Activated naive CD4-positive, alpha-beta T cell treated with anti-CD3 and anti-CD28 coated beads, Interleukin-2, amount 10 ng/mL, durations not matched to agents 7 days and 5 days (primary cell): Measurements from ENCODE around the gene KLHL21.
"Not testable (repeated sequence)": the region's sequence is repeated elsewhere in the genome, so short reads cannot be mapped to it uniquely, and the experiment has no call there.

Experiments
- CTCF ChIA-PET: fragments of 350-600 bp; sonication (Branson Sonifier 250); formaldehyde crosslinking; loops from one replicate; lab custom pipeline; 2021; ENCODE audit warnings: antibody characterized with exemption; lab: Charles Lee
- DNase-seq: peaks from one replicate; pipeline ENCODE4 v3.0.0-alpha.2; 2020
- H3K27ac Mint-ChIP-seq: one replicate; pipeline ENCODE4 v1.8.0; 2021; ENCODE audit warnings: mild to moderate bottlenecking, moderate library complexity, mixed read lengths
- H3K27me3 Mint-ChIP-seq: one replicate; pipeline ENCODE4 v1.8.0; 2021; ENCODE audit warnings: mild to moderate bottlenecking, mixed read lengths
- H3K36me3 Mint-ChIP-seq: one replicate; pipeline ENCODE4 v1.8.0; 2021; ENCODE audit warnings: mixed read lengths
- H3K4me1 Mint-ChIP-seq: one replicate; pipeline ENCODE4 v1.8.0; 2021; ENCODE audit warnings: mixed read lengths
- H3K4me3 Mint-ChIP-seq: one replicate; pipeline ENCODE4 v1.8.0; 2021; ENCODE audit warnings: mild to moderate bottlenecking, moderate library complexity, mixed read lengths
- H3K9me3 Mint-ChIP-seq: one replicate; pipeline ENCODE4 v1.8.0; 2021; ENCODE audit warnings: mixed read lengths

Gene KLHL21

DNA sequence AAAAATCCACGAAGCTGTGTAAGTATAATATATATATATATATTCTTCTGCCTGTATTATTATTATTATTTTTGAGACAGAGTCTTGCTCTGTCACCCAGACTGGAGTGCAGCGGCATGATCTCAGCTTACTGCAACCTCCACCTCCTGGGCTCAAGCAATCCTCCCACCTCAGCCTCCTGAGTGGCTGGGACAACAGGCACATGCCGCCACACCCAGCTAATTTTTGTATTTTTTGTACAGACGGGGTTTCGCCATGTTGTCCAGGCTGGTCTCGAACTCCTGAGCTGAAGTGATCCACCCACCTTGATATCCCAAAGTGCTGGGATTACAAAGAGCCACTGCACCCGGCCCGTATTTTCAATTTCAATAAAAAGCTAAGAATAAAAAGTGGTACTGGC, 2.7 kb downstream of the KLHL21 start:
- H3K27me3 Mint-ChIP-seq, DNase-seq, H3K9me3 Mint-ChIP-seq: not testable (repeated sequence)
- H3K27ac Mint-ChIP-seq: peak overlapping the region; percentile 96
- peak overlapping the region; percentile 85 for H3K4me3 Mint-ChIP-seq
- peaks cover 30% of the 10 kb centered on the region for H3K36me3 Mint-ChIP-seq
- H3K4me1 Mint-ChIP-seq: peaks cover 53% of the 10 kb centered on the region
- CTCF ChIA-PET: interaction anchor here (0.8 to 1.8 kb wide), 5 partner anchors 16 to 47 kb away, joined by 3 to 8 read pairs (median 5); partner anchors contain the start of genes NOL9 and TAS1R1

DNA sequence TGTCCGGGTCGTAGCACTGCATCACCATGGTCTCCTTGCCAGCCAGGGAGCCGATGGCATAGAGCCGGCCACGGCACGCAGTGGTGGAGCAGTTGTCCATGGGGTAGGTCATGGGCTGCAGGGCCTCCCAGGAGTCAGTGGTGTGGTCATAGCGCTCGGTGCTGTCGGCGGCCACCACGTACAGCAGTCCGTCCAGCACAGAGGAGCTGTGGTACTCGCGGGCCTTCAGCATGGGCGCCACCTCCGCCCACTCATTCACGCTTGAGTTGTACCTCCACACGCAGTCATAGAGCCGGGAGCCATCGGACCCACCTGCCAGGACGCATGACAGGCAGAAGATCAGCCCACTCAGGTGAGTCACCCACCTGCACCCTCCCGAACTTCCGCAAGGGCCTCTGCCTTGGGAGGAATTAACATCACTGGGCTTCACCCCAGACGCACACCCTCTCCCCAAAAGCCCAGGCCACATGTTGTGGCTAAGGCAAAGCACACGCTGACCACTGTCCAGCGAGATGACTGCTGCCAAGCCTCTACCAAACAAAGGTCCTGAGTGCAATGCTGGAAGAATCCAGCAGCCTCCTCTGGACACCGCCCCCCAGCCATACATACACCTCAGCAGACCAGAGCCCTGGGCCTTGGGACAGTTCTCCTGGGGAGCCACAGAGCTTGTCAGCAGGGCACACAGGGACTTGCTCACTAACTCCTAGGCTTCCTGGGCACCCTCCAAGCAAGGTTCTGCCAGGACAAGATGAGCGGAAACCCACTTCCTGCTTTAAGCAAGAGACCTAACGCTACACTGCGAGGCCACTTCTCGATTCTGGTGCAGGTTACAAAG, 3.3 kb downstream of the KLHL21 start:
- H3K36me3 Mint-ChIP-seq: peaks cover 31% of the 10 kb centered on the region
- DNase-seq: peak; percentile 71
- peaks cover 47% of the 10 kb centered on the region for H3K4me1 Mint-ChIP-seq
- peak overlapping the region; percentile 96 for H3K27ac Mint-ChIP-seq
- no peaks in the 10 kb centered on the region for H3K27me3 Mint-ChIP-seq
- H3K4me3 Mint-ChIP-seq: peak overlapping the region; percentile 85
- CTCF ChIA-PET: interaction anchor here (1.3 to 1.8 kb wide), 4 partner anchors 15 to 47 kb away, joined by 5 to 8 read pairs (median 6); partner anchors contain the start of genes NOL9 and TAS1R1
- H3K9me3 Mint-ChIP-seq: no peaks in the 10 kb centered on the region

GRCh38 chr1:6597777-6598131, 4.9 kb downstream of the KLHL21 start:
- peaks cover 37% of the 10 kb centered on the region for H3K36me3 Mint-ChIP-seq
- no peaks in the 10 kb centered on the region for H3K27me3 Mint-ChIP-seq
- peaks cover 42% of the 10 kb centered on the region for H3K4me1 Mint-ChIP-seq
- no peak for DNase-seq
- CTCF ChIA-PET: interaction anchor here (2.0 kb wide), 1 partner anchor 43 kb away, joined by 5 read pairs; the partner anchor contains the start of genes NOL9 and TAS1R1
- H3K27ac Mint-ChIP-seq: peak overlapping the region; percentile 67
- no peak overlapping the region for H3K4me3 Mint-ChIP-seq
- no peaks in the 10 kb centered on the region for H3K9me3 Mint-ChIP-seq

GRCh38 chr1:6596886-6597776, 5.5 kb downstream of the KLHL21 start:
- H3K4me1 Mint-ChIP-seq: peaks cover 47% of the 10 kb centered on the region
- H3K36me3 Mint-ChIP-seq: peaks cover 37% of the 10 kb centered on the region
- CTCF ChIA-PET: interaction anchor here (2.0 kb wide), 1 partner anchor 42 kb away, joined by 5 read pairs; the partner anchor contains the start of genes NOL9 and TAS1R1
- no peak overlapping the region for H3K4me3 Mint-ChIP-seq
- no peaks in the 10 kb centered on the region for H3K9me3 Mint-ChIP-seq
- no peak overlapping the region for H3K27ac Mint-ChIP-seq
- no peaks in the 10 kb centered on the region for H3K27me3 Mint-ChIP-seq
- DNase-seq: no peak

- no peak for DNase-seq
- CTCF ChIA-PET: no interaction called here
- Mint-ChIP-seq H3K27ac (no peak overlapping the region), H3K9me3 (no peaks in the 10 kb centered on the region), H3K4me1 (peaks cover 55% of the 10 kb centered on the region), H3K36me3 (peaks cover 37% of the 10 kb centered on the region), H3K4me3 (no peak overlapping the region), H3K27me3 (no peaks in the 10 kb centered on the region)
Observed at GRCh38 chr1:6596351-6596750, 6.3 kb downstream of the KLHL21 start.

- peaks cover 60% of the 10 kb centered on the region for H3K4me1 Mint-ChIP-seq
- H3K4me3 Mint-ChIP-seq: no peak overlapping the region
- H3K9me3 Mint-ChIP-seq: no peaks in the 10 kb centered on the region
- peak overlapping the region; percentile 47 for H3K27ac Mint-ChIP-seq
- no peak for DNase-seq
- no peaks in the 10 kb centered on the region for H3K27me3 Mint-ChIP-seq
- peaks cover 37% of the 10 kb centered on the region for H3K36me3 Mint-ChIP-seq
- CTCF ChIA-PET: interaction anchor here (1.5 kb wide), 1 partner anchor 52 kb away, joined by 4 read pairs; no protein-coding TSS in a partner anchor
Observed at GRCh38 chr1:6594977-6595740, 7.5 kb downstream of the KLHL21 start.

DNA sequence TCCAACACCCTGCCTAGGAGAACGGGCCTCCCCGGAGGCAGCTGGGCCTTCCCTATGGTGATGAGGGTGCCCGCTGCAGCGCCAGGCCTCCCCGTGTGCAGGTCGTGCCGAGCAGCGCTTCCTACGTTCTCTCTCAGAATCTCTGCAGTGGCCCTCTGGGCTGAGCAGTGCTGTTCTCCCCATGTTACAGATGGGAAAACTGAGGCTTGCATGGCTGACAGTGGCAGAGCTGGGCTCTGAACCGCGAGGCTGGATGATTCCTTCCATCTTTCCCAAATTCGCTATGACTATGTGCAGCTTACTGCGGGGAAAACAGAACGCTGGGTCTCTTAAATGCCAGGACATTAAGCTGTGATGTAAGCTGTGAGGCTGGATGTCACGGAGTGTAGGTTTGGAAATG, 8.9 kb downstream of the KLHL21 start:
- no peak overlapping the region for H3K4me3 Mint-ChIP-seq
- DNase-seq: no peak
- H3K4me1 Mint-ChIP-seq: peaks cover 48% of the 10 kb centered on the region
- no peaks in the 10 kb centered on the region for H3K9me3 Mint-ChIP-seq
- peaks cover 38% of the 10 kb centered on the region for H3K36me3 Mint-ChIP-seq
- no peaks in the 10 kb centered on the region for H3K27me3 Mint-ChIP-seq
- no peak overlapping the region for H3K27ac Mint-ChIP-seq
- CTCF ChIA-PET: interaction anchor here (1.5 kb wide), 1 partner anchor 54 kb away, joined by 4 read pairs; no protein-coding TSS in a partner anchor

DNA sequence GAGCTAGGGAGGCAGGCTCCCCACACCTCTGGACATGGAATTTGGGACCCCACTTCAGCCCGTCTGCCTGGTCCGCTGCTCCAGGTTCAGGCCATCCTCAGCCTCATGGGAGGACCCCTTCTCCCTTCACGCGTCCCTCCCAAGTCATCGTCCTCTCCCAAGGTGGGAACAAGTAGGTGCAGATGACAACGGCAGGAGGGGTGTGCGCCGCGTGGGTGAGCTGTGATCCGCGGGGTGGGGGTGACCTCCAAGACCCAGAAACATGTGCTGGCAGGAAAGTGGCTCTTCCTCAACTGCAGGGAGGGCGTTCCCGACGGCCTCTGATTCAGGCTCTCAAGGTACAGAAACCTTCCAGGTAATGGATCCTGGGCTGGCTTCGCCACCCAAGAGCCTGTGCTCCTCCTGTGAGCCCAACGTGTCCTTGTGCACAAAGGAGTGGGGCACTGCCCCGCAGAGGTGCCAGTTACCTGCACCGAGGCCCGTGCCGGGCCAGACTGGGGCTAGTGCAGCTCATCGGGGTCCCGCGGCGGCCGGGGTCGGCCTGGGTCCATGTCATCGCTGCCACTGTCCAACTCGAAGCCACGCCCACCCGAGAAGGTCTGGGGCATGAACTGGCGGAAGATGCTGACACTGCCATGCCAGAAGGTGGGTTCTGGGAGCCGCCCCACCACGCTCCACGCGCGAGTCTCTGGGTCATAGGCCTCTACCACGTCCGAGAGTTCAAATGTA, 9.6 kb downstream of the KLHL21 start:
- no peak for DNase-seq
- CTCF ChIA-PET: no interaction called here
- Mint-ChIP-seq H3K27ac (no peak overlapping the region), H3K9me3 (no peaks in the 10 kb centered on the region), H3K27me3 (no peaks in the 10 kb centered on the region), H3K36me3 (peaks cover 37% of the 10 kb centered on the region), H3K4me3 (no peak overlapping the region), H3K4me1 (peaks cover 43% of the 10 kb centered on the region)

GRCh38 chr1:6592441-6592840, 10.2 kb downstream of the KLHL21 start:
- Mint-ChIP-seq H3K9me3 (no peaks in the 10 kb centered on the region), H3K36me3 (peaks cover 36% of the 10 kb centered on the region), H3K4me1 (peaks cover 40% of the 10 kb centered on the region), H3K27me3 (no peaks in the 10 kb centered on the region), H3K27ac (no peak overlapping the region), H3K4me3 (no peak overlapping the region)
- CTCF ChIA-PET: no interaction called here
- DNase-seq: no peak

- H3K27ac Mint-ChIP-seq: peak overlapping the region; percentile 42
- no peaks in the 10 kb centered on the region for H3K27me3 Mint-ChIP-seq
- H3K4me1 Mint-ChIP-seq: peaks cover 36% of the 10 kb centered on the region
- CTCF ChIA-PET: interaction anchor here (0.8 kb wide), 1 partner anchor 38 kb away, joined by 3 read pairs; the partner anchor contains the start of gene NOL9
- H3K36me3 Mint-ChIP-seq: peaks cover 35% of the 10 kb centered on the region
- no peak for DNase-seq
- H3K9me3 Mint-ChIP-seq: no peaks in the 10 kb centered on the region
- no peak overlapping the region for H3K4me3 Mint-ChIP-seq
Observed at GRCh38 chr1:6591644-6592043, 11.0 kb downstream of the KLHL21 start.

DNA sequence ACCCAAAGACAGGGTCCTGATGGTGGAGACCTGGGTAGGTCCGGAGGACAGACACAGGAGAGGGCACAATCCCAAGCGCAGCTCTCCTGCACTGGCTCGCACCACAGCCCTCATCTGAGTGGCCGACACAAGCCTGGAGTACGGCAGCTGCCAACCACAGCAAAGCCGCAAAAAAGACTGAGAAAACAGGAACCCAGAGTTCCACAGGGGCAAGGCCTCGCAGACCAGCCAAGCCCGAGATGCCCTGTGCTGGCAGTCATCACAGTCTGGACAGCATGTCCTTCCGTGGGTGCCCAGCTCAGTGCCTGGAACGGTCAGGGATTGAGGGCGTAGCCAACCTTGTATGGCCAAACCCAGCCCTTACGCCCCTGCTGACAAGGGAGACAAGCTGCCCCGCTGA, 11.4 kb downstream of the KLHL21 start:
- Mint-ChIP-seq H3K36me3 (peaks cover 34% of the 10 kb centered on the region), H3K9me3 (no peaks in the 10 kb centered on the region)

DNA sequence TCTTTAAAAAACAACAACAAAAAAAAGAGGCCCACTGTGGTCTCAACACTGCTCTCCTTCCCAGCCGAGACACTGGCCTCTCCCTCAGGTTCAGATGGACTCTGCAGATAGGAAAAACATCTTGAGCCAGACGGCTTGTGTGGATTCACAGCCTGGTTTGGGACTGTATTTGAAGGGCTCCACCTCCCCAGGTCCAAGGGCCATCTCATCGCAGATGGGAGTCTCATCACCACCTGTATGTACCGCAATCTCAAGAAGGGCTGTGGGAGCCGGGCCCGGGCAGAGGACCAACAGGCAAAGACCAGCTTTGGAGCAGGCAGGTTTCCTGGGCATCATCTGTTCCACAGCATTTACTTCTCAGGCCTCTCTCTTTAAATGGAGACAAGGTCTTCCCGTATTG, 12.6 kb downstream of the KLHL21 start:
- no peak for DNase-seq
- peaks cover 29% of the 10 kb centered on the region for H3K4me1 Mint-ChIP-seq
- peaks cover 23% of the 10 kb centered on the region for H3K36me3 Mint-ChIP-seq
- no peaks in the 10 kb centered on the region for H3K27me3 Mint-ChIP-seq
- no peak overlapping the region for H3K4me3 Mint-ChIP-seq
- peak overlapping the region; percentile 67 for H3K27ac Mint-ChIP-seq
- no peaks in the 10 kb centered on the region for H3K9me3 Mint-ChIP-seq
- CTCF ChIA-PET: no interaction called here

More for the DNA sequence above, 11.4 kb downstream of the KLHL21 start:
- Mint-ChIP-seq H3K27me3 (no peaks in the 10 kb centered on the region), H3K4me3 (no peak overlapping the region), H3K27ac (peak overlapping the region; percentile 70), H3K4me1 (peaks cover 34% of the 10 kb centered on the region)
- CTCF ChIA-PET: interaction anchor here (0.8 kb wide), 1 partner anchor 37 kb away, joined by 3 read pairs; the partner anchor contains the start of gene NOL9
- no peak for DNase-seq
